H9 (cell line): ENCODE data around the gene DOCK1. TPM values are rescaled to one million over a fixed set of nuclear protein-coding genes. Genes with fewer than 3 reads are reported as not detected.

Experiments used
- DNase-seq: peaks from one replicate; pipeline ENCODE4 v3.0.0-alpha.2; 2017
- H2AFZ ChIP-seq: one replicate; pipeline ENCODE4 v1.6.1; 2013; ENCODE audit warnings: mild to moderate bottlenecking, low read length, control low read depth, moderate library complexity
- H2AK5ac ChIP-seq: 2 replicates; pipeline ENCODE4 v1.6.1; 2013; ENCODE audit warnings: low read length, control low read depth, mixed read lengths; ENCODE audit not compliant: insufficient read length
- H2BK120ac ChIP-seq: one replicate; pipeline ENCODE4 v1.6.1; 2013; ENCODE audit warnings: low read depth, mild to moderate bottlenecking, low read length, control low read depth, inconsistent platforms; ENCODE audit not compliant: poor library complexity, severe bottlenecking
- H2BK12ac ChIP-seq: 2 replicates; pipeline ENCODE4 v1.6.1; 2013; ENCODE audit warnings: low read length, control low read depth, mixed read lengths, low read depth; ENCODE audit not compliant: insufficient read length
- H2BK15ac ChIP-seq: 2 replicates; pipeline ENCODE4 v1.6.1; 2013; ENCODE audit warnings: low read depth, low read length, control low read depth
- H2BK20ac ChIP-seq: one replicate; pipeline ENCODE4 v1.6.1; 2013; ENCODE audit warnings: low read depth, mild to moderate bottlenecking, low read length, control low read depth, inconsistent platforms; ENCODE audit not compliant: poor library complexity, severe bottlenecking
- H2BK5ac ChIP-seq: 2 replicates; pipeline ENCODE4 v1.6.1; 2013; ENCODE audit warnings: low read length, control low read depth, mixed read lengths; ENCODE audit not compliant: insufficient read length
- H3K14ac ChIP-seq: 2 replicates; pipeline ENCODE4 v1.6.1; 2013; ENCODE audit warnings: low read length, control low read depth; ENCODE audit not compliant: insufficient read depth
- H3K18ac ChIP-seq: 2 replicates; pipeline ENCODE4 v1.6.1; 2013; ENCODE audit warnings: low read depth, mild to moderate bottlenecking, mixed read lengths, low read length, control low read depth; ENCODE audit not compliant: insufficient read length
- H3K23ac ChIP-seq: 2 replicates; pipeline ENCODE4 v1.6.1; 2013; ENCODE audit warnings: low read length, control low read depth, mixed read lengths, low read depth; ENCODE audit not compliant: insufficient read length
- H3K23me2 ChIP-seq: 2 replicates; pipeline ENCODE4 v1.6.1; 2013; ENCODE audit warnings: low read depth, mild to moderate bottlenecking, mixed read lengths, low read length, control low read depth; ENCODE audit not compliant: insufficient read length, poor library complexity, severe bottlenecking
- H3K27ac ChIP-seq: 2 replicates; pipeline ENCODE4 v1.5.1; 2013; ENCODE audit warnings: low read length, control low read depth, mixed read lengths, low read depth; ENCODE audit not compliant: insufficient read length
- H3K27me3 ChIP-seq: 2 replicates; pipeline ENCODE4 v1.6.1; 2013; ENCODE audit warnings: low read length, control low read depth, inconsistent platforms; ENCODE audit not compliant: insufficient read depth
- H3K4ac ChIP-seq: 2 replicates; pipeline ENCODE4 v1.6.1; 2013; ENCODE audit warnings: low read depth, mild to moderate bottlenecking, control low read depth, inconsistent platforms, low read length, moderate library complexity
- H3K4me1 ChIP-seq: 2 replicates; pipeline ENCODE4 v1.6.1; 2013; ENCODE audit warnings: low read length, control low read depth, inconsistent platforms; ENCODE audit not compliant: insufficient read depth
- H3K4me2 ChIP-seq: 2 replicates; pipeline ENCODE4 v1.6.1; 2013; ENCODE audit warnings: low read length, control low read depth, mixed read lengths; ENCODE audit not compliant: insufficient read length, insufficient read depth
- H3K56ac ChIP-seq: 2 replicates; pipeline ENCODE4 v1.6.1; 2013; ENCODE audit warnings: low read depth, mild to moderate bottlenecking, mixed read lengths, low read length, control low read depth; ENCODE audit not compliant: insufficient read length
- H3K79me1 ChIP-seq: 2 replicates; pipeline ENCODE4 v1.6.1; 2013; ENCODE audit warnings: low read depth, mild to moderate bottlenecking, moderate library complexity, low read length, control low read depth, inconsistent platforms; ENCODE audit not compliant: insufficient read depth, poor library complexity, severe bottlenecking
- H3K79me2 ChIP-seq: 2 replicates; pipeline ENCODE4 v1.6.1; 2013; ENCODE audit warnings: low read length, control low read depth, inconsistent platforms; ENCODE audit not compliant: insufficient read depth
- H3K9ac ChIP-seq: 2 replicates; pipeline ENCODE4 v1.6.1; 2013; ENCODE audit warnings: low read length, control low read depth, mixed read lengths; ENCODE audit not compliant: insufficient read length; ENCODE audit errors: extremely low read depth
- H3K9me3 ChIP-seq: one replicate; pipeline ENCODE4 v1.6.1; 2013; ENCODE audit warnings: low read depth, low read length, inconsistent platforms; ENCODE audit not compliant: control insufficient read depth
- H3T11ph ChIP-seq: one replicate; pipeline ENCODE4 v1.6.1; 2013; ENCODE audit warnings: mild to moderate bottlenecking, low read length, control low read depth, inconsistent platforms
- H4K20me1 ChIP-seq: one replicate; pipeline ENCODE4 v1.6.1; 2013; ENCODE audit not compliant: control insufficient read depth, insufficient read length, insufficient read depth
- H4K5ac ChIP-seq: 2 replicates; pipeline ENCODE4 v1.6.1; 2013; ENCODE audit warnings: low read depth, mild to moderate bottlenecking, mixed read lengths, low read length, control low read depth; ENCODE audit not compliant: insufficient read length
- H4K8ac ChIP-seq: replicated peaks from 2 replicates; pipeline ENCODE4 v1.6.1; 2013; ENCODE audit warnings: low read length, control low read depth, mixed read lengths, low read depth; ENCODE audit not compliant: insufficient read length
- H4K91ac ChIP-seq: 2 replicates; pipeline ENCODE4 v1.6.1; 2013; ENCODE audit warnings: low read depth, mild to moderate bottlenecking, moderate library complexity, mixed read lengths, low read length, control low read depth; ENCODE audit not compliant: insufficient read length
- H3K27ac Mint-ChIP-seq, 3 experiments: 2 replicates in 2 of 3; 3 replicates in 1 of 3; pipeline ENCODE4 v1.8.0; 2020 to 2021; ENCODE audit warnings: mixed read lengths in 3 of 3, mild to moderate bottlenecking in 1 of 3, moderate library complexity in 1 of 3
- H3K27me3 Mint-ChIP-seq: 2 replicates; pipeline ENCODE4 v1.8.0; 2021; ENCODE audit warnings: low read depth, mild to moderate bottlenecking, moderate library complexity, mixed read lengths
- H3K36me3 Mint-ChIP-seq, 3 experiments: 2 replicates in 2 of 3; 3 replicates in 1 of 3; pipeline ENCODE4 v1.8.0; 2020 to 2021; ENCODE audit warnings: low read depth in 3 of 3, mixed read lengths in 3 of 3; ENCODE audit not compliant: insufficient read depth in 1 of 3
- H3K4me1 Mint-ChIP-seq, 2 experiments: 2 replicates each; pipeline ENCODE4 v1.8.0; 2020; ENCODE audit warnings: mixed read lengths in 2 of 2
- H3K4me3 Mint-ChIP-seq, 2 experiments: 2 replicates in 1 of 2; 3 replicates in 1 of 2; pipeline ENCODE4 v1.8.0; 2020 to 2021; ENCODE audit warnings: mild to moderate bottlenecking in 2 of 2, mixed read lengths in 2 of 2, moderate library complexity in 1 of 2
- H3K9me3 Mint-ChIP-seq, 2 experiments: 2 replicates in 1 of 2; 3 replicates in 1 of 2; pipeline ENCODE4 v1.8.0; 2020; ENCODE audit warnings: mild to moderate bottlenecking in 2 of 2, mixed read lengths in 2 of 2, moderate library complexity in 1 of 2
- CTCF ChIP-seq: fragments of 200-600 bp; sonication (generic); conservative IDR thresholded peaks from 3 replicates; pipeline ENCODE4 v1.8.0; 2021; ENCODE audit warnings: antibody characterized with exemption, mild to moderate bottlenecking
- WGBS: extraction: QIAGEN DNeasy Blood & Tissue Kit; methylation state at CpG from one replicate; pipeline ENCODE4 v1.1.7; 2013; ENCODE audit warnings: missing lambda C conversion rate, low lambda C conversion rate, mixed read lengths; ENCODE audit not compliant: insufficient read length; ENCODE audit errors: extremely low coverage; 5-methylcytosine and 5-hydroxymethylcytosine counted together
- total RNA-seq: library from RNA; stranded (reverse); gene quantifications from 2 replicates; pipeline ENCODE4 v1.2.1, GENCODE V29; 2021

The DOCK1 gene
- total RNA-seq, 1 experiment from 2014 or later = 57.0 TPM

- H4K20me1 ChIP-seq = no peaks in the 10 kb centered on the region
- H3K27me3 ChIP-seq = no peaks in the 10 kb centered on the region
- H2BK5ac ChIP-seq = no peak overlapping the region
- no peak for DNase-seq
- H3K4me1 ChIP-seq = peaks cover 21% of the 10 kb centered on the region; the same call in 1 of the 2 replicates
- H3K4me2 ChIP-seq = no peak overlapping the region
- no peak overlapping the region for H2AFZ ChIP-seq
- H3K14ac ChIP-seq = no peak overlapping the region
- no peaks in the 10 kb centered on the region for H3K79me2 ChIP-seq
- H2BK120ac ChIP-seq = no peak overlapping the region
- H4K91ac ChIP-seq = no peak overlapping the region
- no peak for TF ChIP-seq CTCF
- H4K8ac ChIP-seq = no peak overlapping the region
- H4K5ac ChIP-seq = no peak overlapping the region
- no peak overlapping the region for H3T11ph ChIP-seq
- no CpG with 5 or more reads among the region's 10 CpGs for WGBS
- H3K9ac ChIP-seq = no peak overlapping the region
- Mint-ChIP-seq H3K36me3 (peaks cover 0 to 3% (median 0%) of the 10 kb centered on the region in 3 experiments; a peak in 2 of 7 replicates), H3K27me3 (no peaks in the 10 kb centered on the region), H3K27ac (peak overlapping the region in 1 of 3 experiments; percentile 72; a peak in 3 of 7 replicates), H3K9me3 (no peaks in the 10 kb centered on the region), H3K4me1 (peaks cover 48 to 58% of the 10 kb centered on the region in 2 experiments), H3K4me3 (no peak overlapping the region)
- no peak overlapping the region for H3K27ac ChIP-seq
- no peaks in the 10 kb centered on the region for H3K9me3 ChIP-seq
- H3K56ac ChIP-seq = no peak overlapping the region
- H3K23ac ChIP-seq = no peak overlapping the region
- H3K79me1 ChIP-seq = no peaks in the 10 kb centered on the region
- H2BK12ac ChIP-seq = no peak overlapping the region
- no peak overlapping the region for H3K4ac ChIP-seq
- no peaks in the 10 kb centered on the region for H3K23me2 ChIP-seq
- H3K18ac ChIP-seq = no peak overlapping the region
- no peak overlapping the region for H2BK15ac ChIP-seq
- H2AK5ac ChIP-seq = no peak overlapping the region
- H2BK20ac ChIP-seq = no peak overlapping the region
Observed at GRCh38 chr10:127151541-127151940, 246.3 kb downstream of the DOCK1 start.
